SK-N-SH (cell line): ENCODE results near the gene COBLL1. TPM values are rescaled to one million over a fixed set of nuclear protein-coding genes. Genes with fewer than 3 reads are reported as not detected.

ENCODE experiments used
- CTCF ChIA-PET: fragments of 300-600, 350-600 bp; formaldehyde crosslinking; extraction: SDS; loops from one replicate; lab custom pipeline; 2021; lab: Yijun Ruan, JAX
- POLR2A ChIA-PET: fragments of 350-600 bp; sonication (Branson Sonifier 250); formaldehyde crosslinking; extraction: SDS; loops from one replicate; lab custom pipeline; 2020; ENCODE audit warnings: antibody characterized with exemption, inconsistent platforms; lab: Yijun Ruan, JAX
- DNase-seq: peaks from one replicate; pipeline ENCODE4 v3.0.0; 2012
- H2AFZ ChIP-seq: fragments of 200-600 bp; sonication (generic); 2 replicates; pipeline ENCODE4 v1.8.1; 2016; ENCODE audit warnings: antibody characterized with exemption, mild to moderate bottlenecking, low read depth
- H3F3A ChIP-seq: fragments of 200-600 bp; sonication (generic); replicated peaks from 2 replicates; pipeline ENCODE3; 2016; ENCODE audit warnings: antibody characterized with exemption, mild to moderate bottlenecking; ENCODE audit not compliant: insufficient read depth
- H3K27ac ChIP-seq, 2 experiments: fragments of 200-500 bp in 1 of 2; fragments of 200-600 bp in 1 of 2; sonication (Bioruptor generic) in 1 of 2; sonication (generic), shearing (Covaris generic) in 1 of 2; 2 replicates each; pipeline versions ENCODE4 v1.5.1 to v1.6.1; 2014 to 2016; ENCODE audit warnings: low read depth in 2 of 2, inconsistent platforms in 1 of 2, low read length in 1 of 2, mild to moderate bottlenecking in 1 of 2, mixed read lengths in 1 of 2
- H3K27me3 ChIP-seq: fragments of 200-600 bp; sonication (generic), shearing (Covaris generic); 2 replicates; pipeline ENCODE4 v1.6.1; 2016; ENCODE audit warnings: mixed run types; ENCODE audit not compliant: insufficient read depth
- H3K36me3 ChIP-seq, 2 experiments: fragments of 200-500 bp in 1 of 2; fragments of 200-600 bp in 1 of 2; sonication (Bioruptor generic) in 1 of 2; sonication (generic) in 1 of 2; replicated peaks in 1 of 2; 2 replicates each; pipeline versions ENCODE3 to v1.5.1; 2014 to 2016; ENCODE audit warnings: low read length in 1 of 2, mild to moderate bottlenecking in 1 of 2; ENCODE audit not compliant: insufficient read depth in 2 of 2, control insufficient read depth in 1 of 2
- H3K4me1 ChIP-seq, 2 experiments: fragments of 200-500 bp in 1 of 2; fragments of 200-600 bp in 1 of 2; sonication (Bioruptor generic) in 1 of 2; sonication (generic), shearing (Covaris generic) in 1 of 2; 2 replicates each; pipeline versions ENCODE4 v1.5.1 to v1.6.1; 2014 to 2016; ENCODE audit warnings: low read depth in 1 of 2, low read length in 1 of 2, mixed run types in 1 of 2; ENCODE audit not compliant: insufficient read depth in 2 of 2, control insufficient read depth in 1 of 2
- H3K4me2 ChIP-seq: fragments of 200-600 bp; sonication (generic), shearing (Covaris generic); 2 replicates; pipeline ENCODE4 v1.6.1; 2017; ENCODE audit warnings: mixed run types
- H3K4me3 ChIP-seq, 2 experiments: fragments of 200-500 bp in 1 of 2; fragments of 200-600 bp in 1 of 2; sonication (Bioruptor generic) in 1 of 2; sonication (generic), shearing (Covaris generic) in 1 of 2; 2 replicates each; pipeline versions ENCODE4 v1.5.1 to v1.8.1; 2014 to 2016; ENCODE audit warnings: low read depth in 2 of 2, inconsistent platforms in 1 of 2, low read length in 1 of 2, mild to moderate bottlenecking in 1 of 2, mixed read lengths in 1 of 2, moderate library complexity in 1 of 2
- H3K79me2 ChIP-seq: fragments of 200-600 bp; sonication (generic); 2 replicates; pipeline ENCODE4 v1.8.1; 2017; ENCODE audit warnings: mild to moderate bottlenecking; ENCODE audit not compliant: insufficient read depth
- H3K9ac ChIP-seq: fragments of 200-600 bp; sonication (generic); 2 replicates; pipeline ENCODE4 v1.6.1; 2017; ENCODE audit warnings: mixed run types
- H3K9me2 ChIP-seq: fragments of 200-600 bp; sonication (generic); 2 replicates; pipeline ENCODE4 v1.6.1; 2017; ENCODE audit warnings: mixed run types
- H3K9me3 ChIP-seq: fragments of 200-600 bp; sonication (generic); 2 replicates; pipeline ENCODE4 v1.6.1; 2017; ENCODE audit warnings: mixed run types, mild to moderate bottlenecking, moderate library complexity
- H4K20me1 ChIP-seq: fragments of 200-600 bp; sonication (generic); 2 replicates; pipeline ENCODE4 v1.6.1; 2017; ENCODE audit warnings: mild to moderate bottlenecking, mixed run types; ENCODE audit not compliant: insufficient read depth
- CHD2 ChIP-seq: fragments of 150-350 bp; IDR thresholded peaks from 2 replicates; pipeline ENCODE4 v1.6.1; 2018; ENCODE audit warnings: low read length; ENCODE audit not compliant: partially characterized antibody
- ELF1 ChIP-seq: IDR thresholded peaks from 2 replicates; pipeline ENCODE4 v1.4.0; 2012
- EZH2phosphoT487 ChIP-seq: fragments of 200-600 bp; sonication (generic); IDR thresholded peaks from 2 replicates; pipeline ENCODE4 v1.6.1; 2017; ENCODE audit warnings: low read depth, mixed run types, mild to moderate bottlenecking, antibody characterized with exemption, moderate library complexity, borderline replicate concordance
- FOXJ3 ChIP-seq: sonication (generic); formaldehyde crosslinking; IDR thresholded peaks from 2 replicates; pipeline ENCODE4 v1.5.1; 2020; ENCODE audit warnings: mild to moderate bottlenecking, missing genetic modification reagents
- FOXM1 ChIP-seq: IDR thresholded peaks from 2 replicates; pipeline ENCODE4 v1.4.0; 2012; ENCODE audit warnings: low read depth, mild to moderate bottlenecking
- MEF2A ChIP-seq: IDR thresholded peaks from 2 replicates; pipeline ENCODE4 v1.4.0; 2012; ENCODE audit warnings: low read depth, borderline replicate concordance
- MXI1 ChIP-seq: IDR thresholded peaks from 2 replicates; pipeline ENCODE4 v1.6.1; 2012; ENCODE audit warnings: mild to moderate bottlenecking, low read depth, low read length, improper control_type of control experiment
- NFIC ChIP-seq: IDR thresholded peaks from 2 replicates; pipeline ENCODE4 v1.4.0; 2012; ENCODE audit warnings: borderline replicate concordance
- NRF1 ChIP-seq: IDR thresholded peaks from 2 replicates; pipeline ENCODE4 v1.6.1; 2012; ENCODE audit warnings: low read depth, mild to moderate bottlenecking, low read length
- POLR2AphosphoS5 ChIP-seq: IDR thresholded peaks from 2 replicates; pipeline ENCODE4 v1.6.1; 2012; ENCODE audit warnings: low read depth, low read length
- RFX5 ChIP-seq: IDR thresholded peaks from 2 replicates; pipeline ENCODE4 v1.6.1; 2012; ENCODE audit warnings: mild to moderate bottlenecking, improper control_type of control experiment, low read length
- RXRA ChIP-seq: IDR thresholded peaks from 2 replicates; pipeline ENCODE4 v1.4.0; 2012; ENCODE audit warnings: low read depth, mild to moderate bottlenecking, borderline replicate concordance
- TAF1 ChIP-seq: IDR thresholded peaks from 2 replicates; pipeline ENCODE4 v1.6.1; 2012; ENCODE audit warnings: low read depth, mild to moderate bottlenecking, low read length, moderate library complexity, borderline replicate concordance
- TCF12 ChIP-seq: IDR thresholded peaks from 2 replicates; pipeline ENCODE4 v1.4.0; 2012
- WGBS: methylation state at CpG from one replicate; pipeline ENCODE4 v1.1.6; 2017; ENCODE audit warnings: low lambda C conversion rate; 5-methylcytosine and 5-hydroxymethylcytosine counted together
- polyA plus RNA-seq, 3 experiments: library from polyadenylated mRNA; depleted of rRNA; stranded (reverse); fragments of >200 nt; gene quantifications; 2 replicates each; pipeline ENCODE4 v1.2.3, GENCODE V29; 2012
- TF ChIP-seq, protein P1 (sequence below): fragments of 200-600 bp; sonication (generic); IDR thresholded peaks from 2 replicates; pipeline ENCODE4 v1.6.1; 2017; ENCODE audit warnings: antibody characterized with exemption, mild to moderate bottlenecking, moderate library complexity
- TF ChIP-seq, protein P2 (sequence below): IDR thresholded peaks from 2 replicates; pipeline ENCODE4 v1.4.0; 2012; ENCODE audit warnings: low read depth, borderline replicate concordance
- TF ChIP-seq, protein P3 (sequence below): IDR thresholded peaks from 2 replicates; pipeline ENCODE4 v1.4.0; 2012; ENCODE audit warnings: low read depth
- TF ChIP-seq, protein P4 (sequence below): fragments of 150-350 bp; IDR thresholded peaks from 2 replicates; pipeline ENCODE4 v1.6.1; 2016; ENCODE audit warnings: mild to moderate bottlenecking, low read depth, low read length
- TF ChIP-seq, protein P5 (sequence below): fragments of 150-350 bp; IDR thresholded peaks from 2 replicates; pipeline ENCODE4 v1.6.1; 2017; ENCODE audit warnings: antibody characterized with exemption, low read length, low read depth, borderline replicate concordance

The COBLL1 gene
- polyA plus RNA-seq, 1 of the 3 experiments (the other 2 are of a cell fraction), result 3.1 TPM

DNA sequence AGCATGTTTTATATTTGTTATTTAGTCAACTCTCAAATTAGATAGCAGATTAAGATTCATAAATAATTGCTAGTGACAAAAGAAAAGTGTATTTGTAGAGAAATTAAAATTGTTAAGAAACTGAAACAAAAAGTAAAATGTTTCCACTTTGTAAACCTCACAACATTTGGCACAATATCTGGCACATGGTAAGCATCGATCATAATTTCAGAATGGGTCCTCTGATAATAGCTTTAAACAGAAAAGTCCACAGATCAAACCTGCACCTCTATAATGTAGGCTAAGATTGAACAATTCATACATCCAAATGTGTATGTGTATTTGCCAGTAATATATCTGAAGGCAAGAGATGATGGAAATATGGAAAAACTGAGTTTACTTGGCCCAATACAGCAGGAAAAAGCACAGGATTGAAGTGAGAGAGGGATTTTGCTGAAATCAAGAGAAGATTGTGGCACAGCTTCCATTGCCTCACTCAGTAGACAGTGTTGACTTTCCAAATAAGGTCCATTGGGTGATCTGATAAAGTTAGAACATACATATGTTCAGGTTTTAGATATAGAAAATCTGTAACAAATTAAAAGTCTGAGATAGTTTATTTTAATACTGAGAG lies 39.4 kb downstream of the COBLL1 start:
- Histone ChIP-seq H3K9ac (no peak overlapping the region), H2AFZ (no peak overlapping the region), H3F3A (peaks cover 7% of the 10 kb centered on the region), H3K79me2 (no peaks in the 10 kb centered on the region), H4K20me1 (no peaks in the 10 kb centered on the region), H3K9me3 (no peaks in the 10 kb centered on the region), H3K4me3 (no peak overlapping the region), H3K36me3 (no peaks in the 10 kb centered on the region), H3K27me3 (no peaks in the 10 kb centered on the region), H3K4me2 (no peak overlapping the region), H3K27ac (no peak overlapping the region), H3K9me2 (no peaks in the 10 kb centered on the region), H3K4me1 (peaks cover 0 to 7% of the 10 kb centered on the region in 2 experiments; a peak in 2 of 4 replicates)
- ChIA-PET CTCF (interaction anchor here (0.5 to 0.9 kb wide), 2 partner anchors 40 to 846 kb away, joined by 3 read pairs; no protein-coding TSS in a partner anchor), POLR2A (no interaction called here)
- 94% methylated on average over 1 of the region's 1 CpG for WGBS
- no peak for DNase-seq
- TF ChIP-seq NFIC, result no peak
- no peak for TF ChIP-seq RFX5
- TF ChIP-seq, protein P1, sequence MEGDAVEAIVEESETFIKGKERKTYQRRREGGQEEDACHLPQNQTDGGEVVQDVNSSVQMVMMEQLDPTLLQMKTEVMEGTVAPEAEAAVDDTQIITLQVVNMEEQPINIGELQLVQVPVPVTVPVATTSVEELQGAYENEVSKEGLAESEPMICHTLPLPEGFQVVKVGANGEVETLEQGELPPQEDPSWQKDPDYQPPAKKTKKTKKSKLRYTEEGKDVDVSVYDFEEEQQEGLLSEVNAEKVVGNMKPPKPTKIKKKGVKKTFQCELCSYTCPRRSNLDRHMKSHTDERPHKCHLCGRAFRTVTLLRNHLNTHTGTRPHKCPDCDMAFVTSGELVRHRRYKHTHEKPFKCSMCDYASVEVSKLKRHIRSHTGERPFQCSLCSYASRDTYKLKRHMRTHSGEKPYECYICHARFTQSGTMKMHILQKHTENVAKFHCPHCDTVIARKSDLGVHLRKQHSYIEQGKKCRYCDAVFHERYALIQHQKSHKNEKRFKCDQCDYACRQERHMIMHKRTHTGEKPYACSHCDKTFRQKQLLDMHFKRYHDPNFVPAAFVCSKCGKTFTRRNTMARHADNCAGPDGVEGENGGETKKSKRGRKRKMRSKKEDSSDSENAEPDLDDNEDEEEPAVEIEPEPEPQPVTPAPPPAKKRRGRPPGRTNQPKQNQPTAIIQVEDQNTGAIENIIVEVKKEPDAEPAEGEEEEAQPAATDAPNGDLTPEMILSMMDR, result no peak

DNA sequence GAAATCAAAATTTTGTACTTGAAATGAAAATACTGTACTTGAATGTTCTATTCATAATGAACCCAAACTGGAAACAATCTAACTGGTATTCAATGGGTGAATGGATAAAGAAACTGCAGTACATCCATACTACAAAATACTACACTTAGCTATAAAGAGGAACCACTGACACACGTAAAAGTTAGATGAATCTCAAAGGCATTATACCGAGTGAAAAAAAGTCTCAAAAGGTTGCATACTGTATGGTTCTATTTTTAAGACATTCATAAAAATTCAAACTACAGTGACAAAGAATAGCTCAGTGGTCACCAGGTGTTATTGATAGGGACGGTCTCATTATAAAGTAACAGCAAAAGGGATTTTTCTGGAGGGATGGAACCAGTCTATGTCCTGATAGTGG lies 41.1 kb downstream of the COBLL1 start:
- H3K27me3 ChIP-seq, result no peaks in the 10 kb centered on the region
- no peak for DNase-seq
- no peaks in the 10 kb centered on the region for H3K9me3 ChIP-seq
- no peak overlapping the region for H3K9ac ChIP-seq
- H3K4me3 ChIP-seq, result no peak overlapping the region
- H2AFZ ChIP-seq, result no peak overlapping the region
- peaks cover 0 to 7% of the 10 kb centered on the region in 2 experiments; a peak in 2 of 4 replicates for H3K4me1 ChIP-seq
- no peaks in the 10 kb centered on the region for H3K9me2 ChIP-seq
- ChIA-PET POLR2A (no interaction called here), CTCF (interaction anchor here (1.0 kb wide), 1 partner anchor 33 kb away, joined by 3 read pairs; no protein-coding TSS in a partner anchor)
- no peaks in the 10 kb centered on the region for H3K36me3 ChIP-seq
- H3K4me2 ChIP-seq, result no peak overlapping the region
- WGBS, result 96% methylated on average over 3 of the region's 3 CpGs
- H3K27ac ChIP-seq, result no peak overlapping the region
- peaks cover 7% of the 10 kb centered on the region for H3F3A ChIP-seq
- no peaks in the 10 kb centered on the region for H3K79me2 ChIP-seq
- H4K20me1 ChIP-seq, result no peaks in the 10 kb centered on the region
- TF ChIP-seq FOXM1 (no peak), CHD2 (no peak), NRF1 (no peak), RXRA (no peak), EZH2phosphoT487 (no peak), TAF1 (no peak), POLR2AphosphoS5 (no peak), ELF1 (no peak), MEF2A (no peak), MXI1 (no peak), TCF12 (no peak), FOXJ3 (CRISPR knock-in tag) (no peak)
- TF ChIP-seq, protein P1, result no peak
- TF ChIP-seq, protein P2, sequence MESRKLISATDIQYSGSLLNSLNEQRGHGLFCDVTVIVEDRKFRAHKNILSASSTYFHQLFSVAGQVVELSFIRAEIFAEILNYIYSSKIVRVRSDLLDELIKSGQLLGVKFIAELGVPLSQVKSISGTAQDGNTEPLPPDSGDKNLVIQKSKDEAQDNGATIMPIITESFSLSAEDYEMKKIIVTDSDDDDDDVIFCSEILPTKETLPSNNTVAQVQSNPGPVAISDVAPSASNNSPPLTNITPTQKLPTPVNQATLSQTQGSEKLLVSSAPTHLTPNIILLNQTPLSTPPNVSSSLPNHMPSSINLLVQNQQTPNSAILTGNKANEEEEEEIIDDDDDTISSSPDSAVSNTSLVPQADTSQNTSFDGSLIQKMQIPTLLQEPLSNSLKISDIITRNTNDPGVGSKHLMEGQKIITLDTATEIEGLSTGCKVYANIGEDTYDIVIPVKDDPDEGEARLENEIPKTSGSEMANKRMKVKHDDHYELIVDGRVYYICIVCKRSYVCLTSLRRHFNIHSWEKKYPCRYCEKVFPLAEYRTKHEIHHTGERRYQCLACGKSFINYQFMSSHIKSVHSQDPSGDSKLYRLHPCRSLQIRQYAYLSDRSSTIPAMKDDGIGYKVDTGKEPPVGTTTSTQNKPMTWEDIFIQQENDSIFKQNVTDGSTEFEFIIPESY, result no peak
- TF ChIP-seq, protein P3, sequence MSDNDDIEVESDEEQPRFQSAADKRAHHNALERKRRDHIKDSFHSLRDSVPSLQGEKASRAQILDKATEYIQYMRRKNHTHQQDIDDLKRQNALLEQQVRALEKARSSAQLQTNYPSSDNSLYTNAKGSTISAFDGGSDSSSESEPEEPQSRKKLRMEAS, result no peak
- TF ChIP-seq, protein P4, sequence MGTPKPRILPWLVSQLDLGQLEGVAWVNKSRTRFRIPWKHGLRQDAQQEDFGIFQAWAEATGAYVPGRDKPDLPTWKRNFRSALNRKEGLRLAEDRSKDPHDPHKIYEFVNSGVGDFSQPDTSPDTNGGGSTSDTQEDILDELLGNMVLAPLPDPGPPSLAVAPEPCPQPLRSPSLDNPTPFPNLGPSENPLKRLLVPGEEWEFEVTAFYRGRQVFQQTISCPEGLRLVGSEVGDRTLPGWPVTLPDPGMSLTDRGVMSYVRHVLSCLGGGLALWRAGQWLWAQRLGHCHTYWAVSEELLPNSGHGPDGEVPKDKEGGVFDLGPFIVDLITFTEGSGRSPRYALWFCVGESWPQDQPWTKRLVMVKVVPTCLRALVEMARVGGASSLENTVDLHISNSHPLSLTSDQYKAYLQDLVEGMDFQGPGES, result no peak
- TF ChIP-seq, protein P5, sequence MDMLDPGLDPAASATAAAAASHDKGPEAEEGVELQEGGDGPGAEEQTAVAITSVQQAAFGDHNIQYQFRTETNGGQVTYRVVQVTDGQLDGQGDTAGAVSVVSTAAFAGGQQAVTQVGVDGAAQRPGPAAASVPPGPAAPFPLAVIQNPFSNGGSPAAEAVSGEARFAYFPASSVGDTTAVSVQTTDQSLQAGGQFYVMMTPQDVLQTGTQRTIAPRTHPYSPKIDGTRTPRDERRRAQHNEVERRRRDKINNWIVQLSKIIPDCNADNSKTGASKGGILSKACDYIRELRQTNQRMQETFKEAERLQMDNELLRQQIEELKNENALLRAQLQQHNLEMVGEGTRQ, result no peak
